ENCODE results near the gene MORC2. TPM values are rescaled to one million over a fixed set of nuclear protein-coding genes. Genes with fewer than 3 reads are reported as not detected.
A peak's percentile ranks its signal among the peaks of the same experiment; 100 is the strongest.

Gene MORC2
- total and polyA plus RNA-seq, 2 of the 13 experiments (the other 11 are each of a cell fraction or from before 2014, with no cell fraction given): 11.9 to 18.3 TPM

DNA sequence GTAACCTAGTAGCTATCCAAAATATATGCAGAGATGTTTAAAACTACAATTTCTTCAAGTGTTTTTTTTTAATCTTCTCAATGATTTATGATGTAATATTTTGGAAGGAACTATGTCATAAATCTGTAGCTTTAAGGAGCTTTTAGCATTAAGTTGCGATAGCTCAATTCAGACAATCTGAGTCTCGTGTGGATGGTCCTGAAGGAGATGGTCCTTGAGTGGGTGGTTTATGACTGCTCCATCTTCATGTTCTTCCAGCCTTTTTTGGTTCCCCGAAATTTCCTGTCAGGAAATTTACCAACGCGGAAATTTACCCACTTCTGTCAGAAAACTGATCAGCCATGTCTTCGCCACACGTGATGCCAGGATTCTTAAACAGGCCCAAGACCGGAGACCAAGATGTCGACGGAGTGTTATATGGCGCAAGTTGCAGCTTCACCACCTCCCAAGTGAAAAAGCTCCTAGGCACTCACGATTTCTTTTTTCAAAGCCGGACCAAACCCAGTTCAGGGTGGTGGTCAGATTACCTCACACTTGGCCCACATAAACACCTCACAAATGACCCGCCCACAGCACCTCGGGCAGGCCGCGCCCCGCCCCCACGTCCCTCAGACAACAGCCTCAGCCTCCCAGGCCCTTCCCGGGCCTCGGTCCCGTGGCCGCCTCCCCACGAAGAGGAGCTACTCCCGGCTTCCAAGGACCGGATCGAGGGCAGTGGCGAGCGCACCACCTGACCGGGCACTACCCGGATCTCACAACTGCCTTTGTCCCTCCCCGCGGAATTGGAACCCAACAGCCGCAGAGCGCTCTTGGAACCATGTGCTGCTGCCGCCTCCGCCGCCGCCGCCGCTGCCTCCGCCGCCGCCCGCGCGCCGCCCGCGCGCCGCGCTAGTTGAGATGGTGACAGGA is at the start of gene MORC2 (continued):
- peak; percentile 52; the same call in 1 of the 2 replicates for TF ChIP-seq ZBTB38 (CRISPR knock-in tag; IDR thresholded peaks at IDR 0.05)
- TF ChIP-seq HOXA5 (CRISPR knock-in tag; IDR thresholded peaks at IDR 0.05): 0 out of 2 replicates have a peak, but pooled peaks have one; percentile 30
- TF ChIP-seq ZNF878 (CRISPR knock-in tag; IDR thresholded peaks at IDR 0.05): 0 out of 2 replicates have a peak, but pooled peaks have one; percentile 80
- peak; percentile 58 for TF ChIP-seq PRPF4 (IDR thresholded peaks at IDR 0.05; ENCODE audit: low read depth, low read length, poor library complexity, severe bottlenecking)
- no peak for TF ChIP-seq MATR3 (CRISPR knock-in tag; IDR thresholded peaks at IDR 0.05)
- 0 out of 2 replicates have a peak, but pooled peaks have one; percentile 50 for TF ChIP-seq ZNF703 (CRISPR knock-in tag; IDR thresholded peaks at IDR 0.05; ENCODE audit: borderline replicate concordance)
- TF ChIP-seq ZNF891 (CRISPR knock-in tag; IDR thresholded peaks at IDR 0.05): 0 out of 2 replicates have a peak, but pooled peaks have one; percentile 45
- 0 out of 2 replicates have a peak, but pooled peaks have one; percentile 70 for TF ChIP-seq ZNF234 (CRISPR knock-in tag; conservative IDR thresholded peaks at IDR 0.05)
- TF ChIP-seq ZMAT3 (CRISPR knock-in tag; conservative IDR thresholded peaks at IDR 0.05): peak; percentile 4; the same call in 1 of the 2 replicates
- 0 out of 2 replicates have a peak, but pooled peaks have one; percentile 14 for TF ChIP-seq PITX1 (CRISPR knock-in tag; IDR thresholded peaks at IDR 0.05)
- peak; percentile 63 for TF ChIP-seq ZNF777 (CRISPR knock-in tag; IDR thresholded peaks at IDR 0.05)
- TF ChIP-seq AGO1 (IDR thresholded peaks at IDR 0.05; ENCODE audit: low read depth, low read length, poor library complexity, severe bottlenecking): no peak
- TF ChIP-seq, protein P1, sequence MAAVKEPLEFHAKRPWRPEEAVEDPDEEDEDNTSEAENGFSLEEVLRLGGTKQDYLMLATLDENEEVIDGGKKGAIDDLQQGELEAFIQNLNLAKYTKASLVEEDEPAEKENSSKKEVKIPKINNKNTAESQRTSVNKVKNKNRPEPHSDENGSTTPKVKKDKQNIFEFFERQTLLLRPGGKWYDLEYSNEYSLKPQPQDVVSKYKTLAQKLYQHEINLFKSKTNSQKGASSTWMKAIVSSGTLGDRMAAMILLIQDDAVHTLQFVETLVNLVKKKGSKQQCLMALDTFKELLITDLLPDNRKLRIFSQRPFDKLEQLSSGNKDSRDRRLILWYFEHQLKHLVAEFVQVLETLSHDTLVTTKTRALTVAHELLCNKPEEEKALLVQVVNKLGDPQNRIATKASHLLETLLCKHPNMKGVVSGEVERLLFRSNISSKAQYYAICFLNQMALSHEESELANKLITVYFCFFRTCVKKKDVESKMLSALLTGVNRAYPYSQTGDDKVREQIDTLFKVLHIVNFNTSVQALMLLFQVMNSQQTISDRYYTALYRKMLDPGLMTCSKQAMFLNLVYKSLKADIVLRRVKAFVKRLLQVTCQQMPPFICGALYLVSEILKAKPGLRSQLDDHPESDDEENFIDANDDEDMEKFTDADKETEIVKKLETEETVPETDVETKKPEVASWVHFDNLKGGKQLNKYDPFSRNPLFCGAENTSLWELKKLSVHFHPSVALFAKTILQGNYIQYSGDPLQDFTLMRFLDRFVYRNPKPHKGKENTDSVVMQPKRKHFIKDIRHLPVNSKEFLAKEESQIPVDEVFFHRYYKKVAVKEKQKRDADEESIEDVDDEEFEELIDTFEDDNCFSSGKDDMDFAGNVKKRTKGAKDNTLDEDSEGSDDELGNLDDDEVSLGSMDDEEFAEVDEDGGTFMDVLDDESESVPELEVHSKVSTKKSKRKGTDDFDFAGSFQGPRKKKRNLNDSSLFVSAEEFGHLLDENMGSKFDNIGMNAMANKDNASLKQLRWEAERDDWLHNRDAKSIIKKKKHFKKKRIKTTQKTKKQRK (IDR thresholded peaks at IDR 0.05; ENCODE audit: low read length): no peak
- TF ChIP-seq, protein P2, sequence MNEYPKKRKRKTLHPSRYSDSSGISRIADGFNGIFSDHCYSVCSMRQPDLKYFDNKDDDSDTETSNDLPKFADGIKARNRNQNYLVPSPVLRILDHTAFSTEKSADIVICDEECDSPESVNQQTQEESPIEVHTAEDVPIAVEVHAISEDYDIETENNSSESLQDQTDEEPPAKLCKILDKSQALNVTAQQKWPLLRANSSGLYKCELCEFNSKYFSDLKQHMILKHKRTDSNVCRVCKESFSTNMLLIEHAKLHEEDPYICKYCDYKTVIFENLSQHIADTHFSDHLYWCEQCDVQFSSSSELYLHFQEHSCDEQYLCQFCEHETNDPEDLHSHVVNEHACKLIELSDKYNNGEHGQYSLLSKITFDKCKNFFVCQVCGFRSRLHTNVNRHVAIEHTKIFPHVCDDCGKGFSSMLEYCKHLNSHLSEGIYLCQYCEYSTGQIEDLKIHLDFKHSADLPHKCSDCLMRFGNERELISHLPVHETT (CRISPR knock-in tag; conservative IDR thresholded peaks at IDR 0.05): no peak
- TF ChIP-seq, protein P3, sequence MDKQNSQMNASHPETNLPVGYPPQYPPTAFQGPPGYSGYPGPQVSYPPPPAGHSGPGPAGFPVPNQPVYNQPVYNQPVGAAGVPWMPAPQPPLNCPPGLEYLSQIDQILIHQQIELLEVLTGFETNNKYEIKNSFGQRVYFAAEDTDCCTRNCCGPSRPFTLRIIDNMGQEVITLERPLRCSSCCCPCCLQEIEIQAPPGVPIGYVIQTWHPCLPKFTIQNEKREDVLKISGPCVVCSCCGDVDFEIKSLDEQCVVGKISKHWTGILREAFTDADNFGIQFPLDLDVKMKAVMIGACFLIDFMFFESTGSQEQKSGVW (CRISPR knock-in tag; IDR thresholded peaks at IDR 0.05; ENCODE audit: borderline replicate concordance): peak; percentile 83; the same call in 1 of the 2 replicates
- TF ChIP-seq ZNF556 (CRISPR knock-in tag; IDR thresholded peaks at IDR 0.05; ENCODE audit: borderline replicate concordance): no peak
- TF ChIP-seq ZSCAN31 (CRISPR knock-in tag; IDR thresholded peaks at IDR 0.05; ENCODE audit: low read depth): 0 out of 2 replicates have a peak, but pooled peaks have one; percentile 15
- no peak; the same call in 1 of the 2 replicates for TF ChIP-seq MIER3 (CRISPR knock-in tag; IDR thresholded peaks at IDR 0.05; ENCODE audit: borderline replicate concordance)
- no peak for TF ChIP-seq ZNF33A (CRISPR knock-in tag; IDR thresholded peaks at IDR 0.05; ENCODE audit: borderline replicate concordance)
- no peak for TF ChIP-seq NCOA2 (CRISPR knock-in tag; IDR thresholded peaks at IDR 0.05)
- peak; percentile 22; the same call in 1 of the 2 replicates for TF ChIP-seq FOXC1 (CRISPR knock-in tag; IDR thresholded peaks at IDR 0.05; ENCODE audit: borderline replicate concordance)
- TF ChIP-seq NAIF1 (CRISPR knock-in tag; IDR thresholded peaks at IDR 0.05; ENCODE audit: borderline replicate concordance): peak; percentile 58; the same call in 1 of the 2 replicates
- peak; percentile 64; the same call in 1 of the 2 replicates for TF ChIP-seq ZNF501 (CRISPR knock-in tag; IDR thresholded peaks at IDR 0.05)

Measured in HepG2 (cell line).